A549 treated with ZK216348 at 1 μM for 4 hours (cell line): ENCODE measurements around the gene N4BP2L2. TPM values are rescaled to one million over a fixed set of nuclear protein-coding genes. Genes with fewer than 3 reads are reported as not detected.

Experiments
- total RNA-seq: library from RNA; stranded (reverse); fragments of 200-300 nt; extraction: Qiagen RNA extraction; gene quantifications from 5 replicates; pipeline ENCODE4 v1.2.3, GENCODE V29; 2022; ENCODE audit warnings: low read depth

Gene N4BP2L2
- total RNA-seq: 20.2 to 31.2 TPM (median 22.3 TPM) in 5 replicates

GRCh38 chr13:32538621-32539246, at the start of gene N4BP2L2:
Gene N4BP2L2 (minus strand): TSS chr13:32538795. CDS start chr13:32537027, 1,768 bp downstream.

GRCh38 chr13:32586080-32586900, 47.7 kb upstream of the N4BP2L2 start, which contains the start of gene PDS5B:
Gene PDS5B (plus strand): TSS chr13:32586452. CDS start chr13:32648773, 62,321 bp downstream.

GRCh38 chr13:32427852-32428580, 110.6 kb downstream of the N4BP2L2 start, which contains the start of gene N4BP2L1:
Gene N4BP2L1 (minus strand): TSS chr13:32428130. CDS start chr13:32428082, 48 bp downstream.

Other genes starting within 250 kb of the N4BP2L2 start
- not detected in 5 replicates for gene ZAR1L, start 223.4 kb downstream of the N4BP2L2 start, total RNA-seq
- gene BRCA2, start 223.3 kb downstream of the N4BP2L2 start, total RNA-seq: 2.8 to 7.4 TPM (median 4.0 TPM) in 5 replicates
- gene N4BP2L1, start 110.7 kb downstream of the N4BP2L2 start, total RNA-seq: 0.35 to 0.88 TPM (median 0.51 TPM) in 4 of 5 replicates, not detected in the other
- gene PDS5B, start 47.7 kb upstream of the N4BP2L2 start, total RNA-seq: 8.7 to 16.6 TPM (median 11.3 TPM) in 5 replicates